ENCODE data around the gene N4BP2L2.

Gene N4BP2L2

GRCh38 chr13:32525766-32526165, 12.8 kb downstream of the N4BP2L2 start:
- peaks cover 13% of the 10 kb centered on the region for H3K4me1 ChIP-seq (ENCODE audit: control insufficient read depth, insufficient read depth, low read length)
- no peaks in the 10 kb centered on the region for H3K27me3 ChIP-seq (ENCODE audit: control insufficient read depth, insufficient read depth, low read length)
- no peak overlapping the region for H3K9ac ChIP-seq (ENCODE audit: low read length)
- H3K36me3 ChIP-seq (ENCODE audit: control insufficient read depth, insufficient read depth, low read length) = no peaks in the 10 kb centered on the region
- H3K9me3 ChIP-seq (ENCODE audit: control insufficient read depth, low read length) = no peaks in the 10 kb centered on the region
- H3K4me3 ChIP-seq (ENCODE audit: low read length) = no peak overlapping the region

- Histone ChIP-seq H3K27me3 (ENCODE audit: control insufficient read depth, insufficient read depth, low read length) (no peaks in the 10 kb centered on the region), H3K9me3 (ENCODE audit: control insufficient read depth, low read length) (no peaks in the 10 kb centered on the region), H3K4me1 (ENCODE audit: control insufficient read depth, insufficient read depth, low read length) (no peaks in the 10 kb centered on the region), H3K4me3 (ENCODE audit: low read length) (no peak overlapping the region), H3K36me3 (ENCODE audit: control insufficient read depth, insufficient read depth, low read length) (no peaks in the 10 kb centered on the region), H3K9ac (ENCODE audit: low read length) (no peak overlapping the region)
Measured at GRCh38 chr13:32515246-32515645, 23.3 kb downstream of the N4BP2L2 start.

- H3K9me3 ChIP-seq (ENCODE audit: control insufficient read depth, low read length) = no peaks in the 10 kb centered on the region
- H3K9ac ChIP-seq (ENCODE audit: low read length) = no peak overlapping the region
- H3K27me3 ChIP-seq (ENCODE audit: control insufficient read depth, insufficient read depth, low read length) = no peaks in the 10 kb centered on the region
- no peak overlapping the region for H3K4me3 ChIP-seq (ENCODE audit: low read length)
- H3K4me1 ChIP-seq (ENCODE audit: control insufficient read depth, insufficient read depth, low read length) = no peaks in the 10 kb centered on the region
- no peaks in the 10 kb centered on the region for H3K36me3 ChIP-seq (ENCODE audit: control insufficient read depth, insufficient read depth, low read length)
Measured at GRCh38 chr13:32511482-32511881, 27.1 kb downstream of the N4BP2L2 start.

- Histone ChIP-seq H3K9me3 (ENCODE audit: control insufficient read depth, low read length) (no peaks in the 10 kb centered on the region), H3K4me3 (ENCODE audit: low read length) (no peak overlapping the region), H3K27me3 (ENCODE audit: control insufficient read depth, insufficient read depth, low read length) (no peaks in the 10 kb centered on the region), H3K36me3 (ENCODE audit: control insufficient read depth, insufficient read depth, low read length) (no peaks in the 10 kb centered on the region), H3K9ac (ENCODE audit: low read length) (no peak overlapping the region), H3K4me1 (ENCODE audit: control insufficient read depth, insufficient read depth, low read length) (no peaks in the 10 kb centered on the region)
Measured at GRCh38 chr13:32504876-32505275, 33.7 kb downstream of the N4BP2L2 start.

GRCh38 chr13:32504263-32504662, 34.3 kb downstream of the N4BP2L2 start:
- H3K27me3 ChIP-seq (ENCODE audit: control insufficient read depth, insufficient read depth, low read length) = no peaks in the 10 kb centered on the region

GRCh38 chr13:32503727-32504126, 34.9 kb downstream of the N4BP2L2 start:
- Histone ChIP-seq H3K9ac (ENCODE audit: low read length) (no peak overlapping the region), H3K36me3 (ENCODE audit: control insufficient read depth, insufficient read depth, low read length) (no peaks in the 10 kb centered on the region), H3K4me3 (ENCODE audit: low read length) (no peak overlapping the region), H3K4me1 (ENCODE audit: control insufficient read depth, insufficient read depth, low read length) (no peaks in the 10 kb centered on the region), H3K27me3 (ENCODE audit: control insufficient read depth, insufficient read depth, low read length) (no peaks in the 10 kb centered on the region), H3K9me3 (ENCODE audit: control insufficient read depth, low read length) (no peaks in the 10 kb centered on the region)

More at GRCh38 chr13:32504263-32504662, 34.3 kb downstream of the N4BP2L2 start:
- Histone ChIP-seq H3K9me3 (ENCODE audit: control insufficient read depth, low read length) (no peaks in the 10 kb centered on the region), H3K36me3 (ENCODE audit: control insufficient read depth, insufficient read depth, low read length) (no peaks in the 10 kb centered on the region), H3K9ac (ENCODE audit: low read length) (no peak overlapping the region), H3K4me1 (ENCODE audit: control insufficient read depth, insufficient read depth, low read length) (no peaks in the 10 kb centered on the region), H3K4me3 (ENCODE audit: low read length) (no peak overlapping the region)

- no peak overlapping the region for H3K9ac ChIP-seq (ENCODE audit: low read length)
- H3K9me3 ChIP-seq (ENCODE audit: control insufficient read depth, low read length) = no peaks in the 10 kb centered on the region
- no peaks in the 10 kb centered on the region for H3K36me3 ChIP-seq (ENCODE audit: control insufficient read depth, insufficient read depth, low read length)
- H3K4me3 ChIP-seq (ENCODE audit: low read length) = no peak overlapping the region
- H3K27me3 ChIP-seq (ENCODE audit: control insufficient read depth, insufficient read depth, low read length) = no peaks in the 10 kb centered on the region
- H3K4me1 ChIP-seq (ENCODE audit: control insufficient read depth, insufficient read depth, low read length) = peaks cover 4% of the 10 kb centered on the region
Measured at GRCh38 chr13:32501064-32501463, 37.5 kb downstream of the N4BP2L2 start.

GRCh38 chr13:32499538-32500210, 38.9 kb downstream of the N4BP2L2 start:
- Histone ChIP-seq H3K36me3 (ENCODE audit: control insufficient read depth, insufficient read depth, low read length) (no peaks in the 10 kb centered on the region), H3K4me1 (ENCODE audit: control insufficient read depth, insufficient read depth, low read length) (peaks cover 4% of the 10 kb centered on the region), H3K9ac (ENCODE audit: low read length) (no peak overlapping the region), H3K4me3 (ENCODE audit: low read length) (no peak overlapping the region), H3K27me3 (ENCODE audit: control insufficient read depth, insufficient read depth, low read length) (no peaks in the 10 kb centered on the region), H3K9me3 (ENCODE audit: control insufficient read depth, low read length) (no peaks in the 10 kb centered on the region)

GRCh38 chr13:32497589-32497988, 41.0 kb downstream of the N4BP2L2 start:
- no peak overlapping the region for H3K4me3 ChIP-seq (ENCODE audit: low read length)
- H3K4me1 ChIP-seq (ENCODE audit: control insufficient read depth, insufficient read depth, low read length) = peaks cover 4% of the 10 kb centered on the region
- no peaks in the 10 kb centered on the region for H3K9me3 ChIP-seq (ENCODE audit: control insufficient read depth, low read length)
- H3K36me3 ChIP-seq (ENCODE audit: control insufficient read depth, insufficient read depth, low read length) = no peaks in the 10 kb centered on the region
- H3K9ac ChIP-seq (ENCODE audit: low read length) = no peak overlapping the region
- H3K27me3 ChIP-seq (ENCODE audit: control insufficient read depth, insufficient read depth, low read length) = no peaks in the 10 kb centered on the region

GRCh38 chr13:32496599-32497160, 41.9 kb downstream of the N4BP2L2 start:
- no peaks in the 10 kb centered on the region for H3K9me3 ChIP-seq (ENCODE audit: control insufficient read depth, low read length)
- no peaks in the 10 kb centered on the region for H3K36me3 ChIP-seq (ENCODE audit: control insufficient read depth, insufficient read depth, low read length)
- no peak overlapping the region for H3K4me3 ChIP-seq (ENCODE audit: low read length)
- peaks cover 4% of the 10 kb centered on the region for H3K4me1 ChIP-seq (ENCODE audit: control insufficient read depth, insufficient read depth, low read length)
- no peaks in the 10 kb centered on the region for H3K27me3 ChIP-seq (ENCODE audit: control insufficient read depth, insufficient read depth, low read length)
- no peak overlapping the region for H3K9ac ChIP-seq (ENCODE audit: low read length)

- Histone ChIP-seq H3K9me3 (ENCODE audit: control insufficient read depth, low read length) (no peaks in the 10 kb centered on the region), H3K9ac (ENCODE audit: low read length) (no peak overlapping the region), H3K27me3 (ENCODE audit: control insufficient read depth, insufficient read depth, low read length) (no peaks in the 10 kb centered on the region), H3K4me3 (ENCODE audit: low read length) (no peak overlapping the region), H3K4me1 (ENCODE audit: control insufficient read depth, insufficient read depth, low read length) (peaks cover 4% of the 10 kb centered on the region), H3K36me3 (ENCODE audit: control insufficient read depth, insufficient read depth, low read length) (no peaks in the 10 kb centered on the region)
Measured at GRCh38 chr13:32495841-32496240, 42.8 kb downstream of the N4BP2L2 start.

GRCh38 chr13:32495429-32495828, 43.2 kb downstream of the N4BP2L2 start:
- Histone ChIP-seq H3K9ac (ENCODE audit: low read length) (no peak overlapping the region), H3K36me3 (ENCODE audit: control insufficient read depth, insufficient read depth, low read length) (no peaks in the 10 kb centered on the region), H3K4me1 (ENCODE audit: control insufficient read depth, insufficient read depth, low read length) (peaks cover 4% of the 10 kb centered on the region), H3K27me3 (ENCODE audit: control insufficient read depth, insufficient read depth, low read length) (no peaks in the 10 kb centered on the region), H3K4me3 (ENCODE audit: low read length) (no peak overlapping the region), H3K9me3 (ENCODE audit: control insufficient read depth, low read length) (no peaks in the 10 kb centered on the region)
